Glomerular endothelial cell (primary cell): ENCODE results near the gene CYP27A1. TPM values are rescaled to one million over a fixed set of nuclear protein-coding genes. Genes with fewer than 3 reads are reported as not detected.

Experiments
- DNase-seq: peaks from one replicate; pipeline ENCODE4 v3.0.0-alpha.2; 2011; ENCODE audit warnings: low read depth, low spot score; ENCODE audit errors: extremely low read depth
- total RNA-seq: library from RNA; depleted of rRNA; stranded (reverse); fragments of >200 nt; gene quantifications from 2 replicates; pipeline ENCODE4 v1.2.3, GENCODE V29; 2015

Gene CYP27A1
- total RNA-seq, result 15.8 and 24.0 TPM in 2 replicates

- no peak for DNase-seq
Measured at GRCh38 chr2:218781691-218782527, at the start of gene CYP27A1. CYP27A1 (plus strand) TSS chr2:218782147; CDS start chr2:218782183, 36 bp downstream.

- no peak for DNase-seq
Measured at GRCh38 chr2:218732761-218733158, 49.2 kb upstream of the CYP27A1 start.

GRCh38 chr2:218733171-218734021 lies 48.6 kb upstream of the CYP27A1 start:
- no peak for DNase-seq

GRCh38 chr2:218734190-218734975 lies 47.6 kb upstream of the CYP27A1 start:
- DNase-seq, result no peak

- no peak for DNase-seq
Measured at GRCh38 chr2:218736531-218736930, 45.4 kb upstream of the CYP27A1 start.

- no peak for DNase-seq
Measured at GRCh38 chr2:218743068-218743467, 38.9 kb upstream of the CYP27A1 start.

GRCh38 chr2:218744615-218745014 lies 37.3 kb upstream of the CYP27A1 start:
- DNase-seq, result no peak

GRCh38 chr2:218745160-218745558 lies 36.8 kb upstream of the CYP27A1 start:
- no peak for DNase-seq

GRCh38 chr2:218745559-218746469 lies 36.1 kb upstream of the CYP27A1 start:
- DNase-seq, result no peak

GRCh38 chr2:218746470-218746795 lies 35.5 kb upstream of the CYP27A1 start:
- DNase-seq, result no peak

- no peak for DNase-seq
Measured at GRCh38 chr2:218746960-218747359, 35.0 kb upstream of the CYP27A1 start.

- DNase-seq, result no peak
Measured at GRCh38 chr2:218748741-218749441, 33.1 kb upstream of the CYP27A1 start.

- no peak for DNase-seq
Measured at GRCh38 chr2:218754201-218754600, 27.7 kb upstream of the CYP27A1 start.

GRCh38 chr2:218754781-218755180 lies 27.2 kb upstream of the CYP27A1 start:
- DNase-seq, result no peak

GRCh38 chr2:218755198-218755566 lies 26.8 kb upstream of the CYP27A1 start:
- no peak for DNase-seq

- no peak for DNase-seq
Measured at GRCh38 chr2:218755567-218756404, 26.2 kb upstream of the CYP27A1 start.

GRCh38 chr2:218756599-218757377 lies 25.2 kb upstream of the CYP27A1 start:
- no peak for DNase-seq

GRCh38 chr2:218761795-218762194 lies 20.2 kb upstream of the CYP27A1 start:
- no peak for DNase-seq
